DMS153 (cell line): Measurements from ENCODE around the gene MGAT5.
A peak's percentile ranks its signal among the peaks of the same experiment; 100 is the strongest.

ENCODE experiments used
- DNase-seq: peaks from one replicate; lab custom pipeline; 2025; lab: John Stamatoyannopoulos, UW

MGAT5 gene

DNA sequence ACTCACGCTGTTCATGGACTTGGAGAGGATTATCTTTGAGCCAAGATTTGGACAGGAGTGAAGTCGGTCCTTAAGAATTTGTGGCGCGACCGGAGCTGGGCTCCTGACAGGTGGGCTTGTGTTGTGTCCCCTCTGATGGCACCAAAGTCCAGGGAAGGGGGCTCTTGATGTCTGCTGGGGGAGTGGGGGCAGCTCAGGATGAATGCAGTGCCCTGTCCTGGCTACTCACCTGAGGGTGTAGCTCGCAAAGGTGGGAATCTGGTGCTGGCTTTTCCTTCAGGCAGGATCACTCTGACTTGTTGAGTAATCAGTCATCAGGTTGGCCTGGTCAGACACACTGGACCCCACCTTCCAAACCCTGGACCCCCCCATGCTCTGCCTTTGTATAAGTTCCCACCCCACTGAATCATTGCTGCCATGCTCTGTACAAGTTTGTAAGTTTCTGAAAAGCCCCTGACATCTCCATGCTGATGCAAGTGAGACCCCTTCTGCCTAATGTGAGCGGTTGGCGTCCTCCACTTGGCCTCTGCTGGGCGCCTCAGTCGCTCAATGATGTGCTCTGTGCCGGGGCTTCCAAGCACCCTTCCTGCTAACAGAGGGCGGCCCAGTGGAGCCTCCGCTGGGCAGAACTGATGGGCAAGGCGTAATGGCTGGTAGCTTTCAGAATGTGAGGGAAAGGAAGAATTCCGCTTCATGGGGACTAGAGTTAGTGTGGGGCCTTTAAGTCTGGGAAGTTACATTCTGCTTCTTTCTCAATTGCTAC is 196.1 kb downstream of the MGAT5 start:
- no peak for DNase-seq

DNA sequence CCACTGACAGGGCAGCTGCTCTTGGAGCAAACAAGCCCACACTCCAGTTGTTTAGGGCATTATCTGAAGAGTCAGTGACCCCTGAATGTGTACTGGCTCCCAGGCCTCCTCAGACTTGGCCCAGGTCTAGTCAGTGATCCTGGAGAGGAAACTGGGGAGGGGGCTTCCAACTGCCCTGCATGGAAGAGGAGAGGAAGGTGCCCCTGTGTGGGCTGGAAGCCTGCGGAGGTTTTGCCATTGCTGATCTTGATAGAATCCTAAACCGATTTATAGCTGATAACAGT is 197.4 kb downstream of the MGAT5 start:
- DNase-seq: no peak

DNA sequence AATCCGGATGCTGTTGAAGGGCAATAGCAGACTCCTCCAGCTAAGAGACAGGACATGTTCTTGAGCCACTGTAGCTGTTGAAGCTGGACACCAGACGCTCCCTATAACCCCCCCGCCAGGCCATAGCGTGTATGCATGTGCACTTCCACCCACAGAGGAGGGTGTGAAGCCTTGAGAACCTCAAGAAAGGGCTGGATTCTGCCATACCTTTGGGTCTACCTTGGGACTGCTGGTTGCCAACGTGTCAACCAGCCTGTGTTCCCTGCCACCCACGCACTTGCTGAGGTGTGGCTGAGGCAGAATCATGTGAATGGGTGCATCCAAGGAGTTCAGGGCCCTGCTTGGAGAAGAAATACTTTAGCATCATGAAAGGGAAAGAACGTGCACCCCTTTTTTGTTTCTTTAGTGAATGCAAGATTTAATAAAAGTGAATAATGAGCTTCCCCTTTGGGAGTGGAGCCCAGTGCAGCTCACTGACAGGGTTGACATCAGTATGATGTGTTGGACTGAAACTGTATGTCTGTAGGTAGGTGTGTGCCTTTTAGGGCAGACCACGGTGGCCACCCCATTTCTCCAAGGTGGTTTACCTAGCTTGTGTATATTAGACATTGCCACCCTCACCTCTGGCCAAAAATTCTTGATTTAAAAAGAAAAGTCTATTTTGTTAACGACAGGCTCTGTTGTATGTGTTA is 198.3 kb downstream of the MGAT5 start:
- no peak for DNase-seq

DNA sequence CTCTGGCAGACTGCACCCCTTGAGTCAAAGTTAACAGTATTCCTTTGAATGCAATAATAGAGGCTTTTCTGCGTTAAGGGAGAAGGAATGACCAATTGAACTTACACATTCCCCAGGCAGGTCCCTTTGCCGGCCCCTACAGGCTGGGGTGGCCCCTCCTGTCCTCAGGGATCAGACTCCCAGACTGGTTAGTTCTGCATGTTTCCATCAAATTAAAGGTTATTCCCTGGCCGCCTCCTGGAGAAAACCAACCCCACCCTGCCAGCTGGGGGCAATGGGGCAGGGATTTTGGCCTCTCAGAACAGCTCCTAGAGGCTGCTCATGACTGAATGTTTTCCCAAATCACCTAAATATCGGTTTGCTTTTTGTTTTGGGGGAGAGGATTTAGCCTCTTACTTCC is 199.6 kb downstream of the MGAT5 start:
- no peak for DNase-seq

DNA sequence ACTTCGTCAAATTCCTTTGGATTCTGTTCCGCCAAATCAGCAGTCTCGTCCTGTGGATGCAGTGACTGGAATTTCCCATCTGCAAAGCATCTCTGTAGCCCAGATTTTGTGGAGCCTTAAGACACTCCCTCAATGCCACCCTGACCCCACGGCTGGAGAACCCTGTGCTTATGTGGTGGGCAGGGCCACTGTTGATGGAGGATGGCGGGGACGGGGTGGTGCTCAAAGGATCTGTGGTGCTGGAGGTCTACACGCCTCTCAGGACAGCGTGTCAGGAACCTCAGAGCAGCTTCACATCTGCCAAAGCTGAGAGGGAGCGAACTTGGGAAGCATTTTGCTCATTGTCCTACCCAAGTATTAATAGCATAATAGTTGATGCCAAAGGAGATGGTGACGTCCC is 200.1 kb downstream of the MGAT5 start:
- no peak for DNase-seq

DNA sequence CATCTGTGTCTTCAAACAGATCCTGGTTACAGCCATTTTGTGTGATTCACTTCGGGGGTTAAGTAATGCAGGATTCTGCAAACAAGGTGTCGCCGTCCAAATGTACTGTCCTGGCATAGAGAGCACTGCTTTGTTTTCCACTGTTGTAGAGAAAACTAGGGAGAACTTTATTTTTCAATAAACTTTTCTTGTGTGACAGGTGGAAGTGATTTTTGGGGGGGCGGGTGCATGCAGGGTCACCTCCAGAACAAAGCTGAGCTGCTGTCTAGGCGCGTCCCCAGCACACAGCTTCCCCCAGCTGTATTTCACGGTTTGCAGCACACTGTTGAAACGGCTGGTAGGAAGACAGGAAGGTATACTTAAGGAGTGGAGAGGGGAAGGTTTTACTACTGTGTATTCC is 200.6 kb downstream of the MGAT5 start:
- no peak for DNase-seq

DNA sequence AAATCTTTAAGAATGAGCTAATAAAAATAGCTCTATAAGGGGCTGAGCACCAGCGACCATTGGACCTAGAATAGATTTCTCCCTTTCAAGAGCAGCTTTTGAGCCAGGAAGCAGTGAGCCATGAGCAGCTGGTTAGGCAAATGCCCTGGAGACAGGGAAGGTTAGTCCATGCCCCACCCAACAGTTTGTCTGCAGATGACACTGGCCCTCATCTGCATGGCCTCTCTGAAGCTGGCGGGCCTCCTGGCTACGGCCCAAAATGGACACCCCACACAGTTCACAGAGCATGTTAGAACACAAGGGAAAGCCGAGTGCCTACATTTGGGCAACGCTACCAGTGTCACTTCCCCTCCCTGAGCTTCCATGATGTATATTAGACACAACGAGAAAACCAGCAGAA is 201.1 kb downstream of the MGAT5 start:
- DNase-seq: no peak

DNA sequence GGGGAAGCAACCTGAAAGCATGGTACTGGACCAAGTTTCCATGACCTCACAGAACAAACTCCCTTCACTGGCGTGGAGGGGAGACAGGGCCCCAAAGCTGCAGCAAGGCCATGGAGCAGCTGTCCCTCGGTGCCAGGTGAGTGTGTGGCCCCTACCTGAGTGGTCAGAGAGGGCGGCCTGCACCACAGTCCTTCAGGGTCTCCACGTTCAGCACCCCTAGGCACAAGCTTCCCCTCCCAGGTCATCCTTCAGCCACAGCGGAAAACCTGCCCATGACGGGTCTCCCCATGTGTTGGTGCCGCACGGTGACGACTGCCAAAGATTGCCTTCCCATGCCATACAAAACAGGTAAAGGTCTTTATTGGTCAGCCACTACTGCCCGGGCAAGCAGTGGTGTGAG is 201.6 kb downstream of the MGAT5 start:
- DNase-seq: no peak

DNA sequence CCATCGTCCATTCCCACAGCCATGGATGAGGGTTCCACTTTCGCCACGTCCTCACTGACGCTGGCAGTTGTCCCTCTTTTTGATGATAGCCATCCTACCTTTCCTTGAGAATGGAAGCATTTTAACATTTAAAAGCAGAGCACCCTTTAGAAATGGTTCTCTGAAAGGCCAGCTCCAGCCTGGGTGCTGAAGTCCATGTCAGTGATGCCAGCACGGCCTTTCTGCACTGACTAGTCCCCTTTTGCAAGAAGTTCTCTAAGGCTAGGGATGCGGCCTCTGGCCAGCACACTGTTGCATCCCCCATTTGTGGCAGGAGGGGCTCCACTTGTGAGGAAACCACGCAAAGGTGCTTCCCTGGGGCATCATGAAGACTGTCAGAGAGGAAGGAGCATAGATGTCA is 203.5 kb downstream of the MGAT5 start:
- DNase-seq: no peak

DNA sequence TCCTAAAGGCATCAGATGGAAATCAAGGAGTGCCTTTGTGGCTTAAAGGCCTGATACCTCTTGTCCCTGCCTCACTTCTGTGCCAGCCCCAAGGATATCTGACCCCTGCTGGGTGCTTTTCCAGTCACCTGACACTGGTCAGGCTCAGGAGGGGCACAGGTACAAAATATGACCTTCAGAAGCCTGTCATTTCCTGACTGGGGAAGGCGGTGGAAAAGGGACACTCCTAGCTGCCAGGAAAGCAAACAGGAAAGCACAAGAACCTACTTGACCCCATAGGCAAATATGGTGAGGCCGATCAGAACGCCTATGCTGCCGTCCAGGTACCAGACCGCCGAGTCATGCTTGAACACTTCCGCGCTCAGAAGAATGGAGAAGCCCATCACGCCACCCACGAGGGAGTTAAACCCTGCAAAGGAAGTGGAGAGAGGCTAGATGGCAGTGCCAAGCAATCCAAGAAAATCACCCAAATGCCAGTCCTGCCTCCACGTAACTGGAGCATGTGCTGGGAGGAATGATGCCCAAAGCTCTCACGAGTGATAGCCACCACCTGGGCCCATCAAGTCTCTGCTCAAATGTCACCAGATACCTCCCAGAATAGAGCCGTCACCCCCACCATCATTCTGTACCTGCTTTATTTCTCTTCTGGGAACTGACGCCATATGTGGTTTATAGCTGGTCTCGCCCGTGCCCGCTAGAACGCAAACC is 204.0 kb downstream of the MGAT5 start:
- DNase-seq: peak; percentile 46

DNA sequence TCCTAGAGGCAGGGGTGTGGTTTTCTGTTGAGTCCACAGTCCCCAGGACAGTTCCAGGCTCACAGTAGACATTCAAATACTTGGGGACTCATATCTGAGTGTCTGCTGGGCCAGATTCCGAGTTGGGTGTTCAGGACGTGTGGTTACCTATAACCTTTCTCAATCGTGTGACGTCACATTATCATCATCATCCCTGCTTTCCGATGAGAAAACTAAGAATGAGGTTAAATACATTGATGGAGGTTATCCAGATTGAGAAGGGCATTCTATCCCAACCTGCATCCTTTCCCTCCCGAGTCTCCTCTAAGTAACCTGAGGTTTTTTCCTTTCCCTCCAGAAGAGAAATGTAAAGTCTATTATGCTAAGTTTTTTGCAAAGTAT is 204.6 kb downstream of the MGAT5 start:
- DNase-seq: no peak

DNA sequence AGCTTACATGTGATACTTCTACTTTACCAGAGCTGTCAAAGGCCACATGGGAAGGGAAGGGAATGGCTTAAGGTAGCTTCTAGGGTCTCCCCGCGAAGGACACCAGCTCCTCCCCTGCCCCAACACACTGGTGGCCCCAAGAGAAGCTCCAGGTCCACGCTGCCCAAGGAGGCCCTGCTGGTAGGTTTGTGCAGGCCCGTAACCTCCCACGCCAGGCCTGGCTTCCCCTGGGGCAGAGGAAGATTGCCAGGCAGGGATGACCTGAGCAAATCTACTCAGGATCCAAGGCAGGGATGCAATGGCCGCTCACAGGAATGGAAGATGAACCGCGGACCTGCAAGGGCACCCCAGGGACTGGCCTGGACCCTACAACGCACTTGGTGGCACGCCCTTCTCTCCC is 205.1 kb downstream of the MGAT5 start:
- DNase-seq: no peak

DNA sequence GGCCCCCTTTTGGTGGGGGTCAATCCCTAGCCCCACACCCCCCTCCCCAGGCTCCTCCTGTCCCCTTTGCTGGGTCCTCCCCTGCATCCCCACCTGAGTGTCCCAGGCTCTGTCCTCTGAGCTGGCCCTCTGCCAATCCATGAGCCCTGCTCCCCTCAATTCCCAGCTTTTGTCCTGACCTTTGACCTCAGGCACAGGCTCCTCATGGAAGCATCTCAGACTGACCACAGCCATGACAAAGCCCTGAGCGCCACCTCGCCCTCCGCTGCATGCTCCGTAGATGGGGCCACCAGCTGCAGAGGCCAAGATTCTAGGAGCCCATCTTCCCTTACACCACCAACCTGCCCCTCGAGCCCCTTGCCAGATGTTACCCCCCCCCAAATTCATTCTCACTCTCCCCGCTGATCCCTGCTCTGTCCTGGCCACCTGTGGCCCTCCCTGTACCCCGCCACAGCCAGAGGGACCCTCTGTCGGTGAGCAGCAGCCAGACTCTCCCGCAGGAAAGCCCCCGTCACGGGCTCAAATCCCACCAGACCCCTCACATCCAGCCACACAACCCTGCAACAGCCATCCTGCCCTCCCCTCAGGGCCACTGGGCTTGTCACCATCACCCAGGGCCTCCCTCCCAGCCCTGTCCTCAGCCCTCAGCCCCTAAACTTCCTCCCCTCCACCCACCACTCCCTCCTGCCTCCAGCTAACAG is 206.0 kb downstream of the MGAT5 start:
- DNase-seq: no peak

DNA sequence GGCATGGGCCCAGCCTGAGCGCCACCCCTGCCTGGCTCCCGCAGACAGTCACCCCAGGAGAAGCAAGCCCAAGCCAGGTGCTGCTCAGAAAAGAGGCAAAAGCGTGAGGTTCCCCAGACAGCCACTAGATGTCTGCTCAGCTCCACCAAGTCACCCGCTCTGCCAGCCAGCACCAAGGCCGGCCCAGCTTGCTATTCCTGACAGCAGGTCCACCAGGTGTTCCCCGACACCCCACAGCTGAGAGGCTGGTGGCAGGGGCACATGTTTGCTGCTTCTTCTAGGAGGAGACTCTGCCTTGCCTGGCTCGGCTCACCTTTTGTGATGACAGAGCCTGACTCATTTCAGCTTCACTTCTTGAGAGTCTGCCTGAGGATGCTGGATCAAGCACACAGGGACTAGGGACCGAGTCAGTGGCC is 206.7 kb downstream of the MGAT5 start:
- DNase-seq: peak; percentile 61

DNA sequence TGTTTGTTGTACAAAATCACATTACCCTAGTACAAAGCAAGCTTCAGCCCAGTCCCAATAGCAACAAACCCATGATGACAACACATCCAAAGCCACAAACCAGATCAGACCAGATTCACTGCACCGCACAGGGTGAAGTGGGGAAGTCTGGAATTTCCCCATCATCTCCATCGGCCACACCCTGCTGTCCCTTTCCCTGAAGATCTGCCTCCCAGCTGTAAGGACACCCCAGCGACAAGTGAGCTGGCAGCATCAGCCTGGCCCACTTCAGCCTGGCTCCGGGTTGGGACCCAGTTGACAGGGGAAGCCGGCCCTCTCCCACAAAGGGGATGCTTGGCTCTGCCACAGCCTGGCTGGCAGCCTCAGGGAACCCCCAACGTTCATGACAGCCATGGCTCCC is 207.6 kb downstream of the MGAT5 start:
- DNase-seq: peak; percentile 25

DNA sequence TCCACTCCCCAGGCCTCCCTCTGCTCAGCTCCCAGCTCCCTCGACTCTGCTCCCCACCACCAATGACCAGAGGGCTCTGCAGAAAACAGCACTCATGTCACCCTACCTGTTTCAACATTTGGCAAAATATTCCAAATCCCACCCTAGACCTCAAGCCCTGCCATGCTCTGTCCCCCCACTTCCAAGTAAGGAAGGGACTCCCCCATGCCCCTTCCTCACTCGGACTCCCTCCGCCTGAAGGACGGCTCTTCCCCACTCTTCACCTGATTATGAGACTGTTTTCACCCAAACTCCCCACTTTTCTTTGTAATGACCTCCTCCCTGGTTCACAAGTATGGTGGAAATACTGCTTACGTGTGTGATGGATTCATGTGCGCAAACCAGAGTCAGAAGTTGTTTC is 208.4 kb downstream of the MGAT5 start:
- DNase-seq: no peak

DNA sequence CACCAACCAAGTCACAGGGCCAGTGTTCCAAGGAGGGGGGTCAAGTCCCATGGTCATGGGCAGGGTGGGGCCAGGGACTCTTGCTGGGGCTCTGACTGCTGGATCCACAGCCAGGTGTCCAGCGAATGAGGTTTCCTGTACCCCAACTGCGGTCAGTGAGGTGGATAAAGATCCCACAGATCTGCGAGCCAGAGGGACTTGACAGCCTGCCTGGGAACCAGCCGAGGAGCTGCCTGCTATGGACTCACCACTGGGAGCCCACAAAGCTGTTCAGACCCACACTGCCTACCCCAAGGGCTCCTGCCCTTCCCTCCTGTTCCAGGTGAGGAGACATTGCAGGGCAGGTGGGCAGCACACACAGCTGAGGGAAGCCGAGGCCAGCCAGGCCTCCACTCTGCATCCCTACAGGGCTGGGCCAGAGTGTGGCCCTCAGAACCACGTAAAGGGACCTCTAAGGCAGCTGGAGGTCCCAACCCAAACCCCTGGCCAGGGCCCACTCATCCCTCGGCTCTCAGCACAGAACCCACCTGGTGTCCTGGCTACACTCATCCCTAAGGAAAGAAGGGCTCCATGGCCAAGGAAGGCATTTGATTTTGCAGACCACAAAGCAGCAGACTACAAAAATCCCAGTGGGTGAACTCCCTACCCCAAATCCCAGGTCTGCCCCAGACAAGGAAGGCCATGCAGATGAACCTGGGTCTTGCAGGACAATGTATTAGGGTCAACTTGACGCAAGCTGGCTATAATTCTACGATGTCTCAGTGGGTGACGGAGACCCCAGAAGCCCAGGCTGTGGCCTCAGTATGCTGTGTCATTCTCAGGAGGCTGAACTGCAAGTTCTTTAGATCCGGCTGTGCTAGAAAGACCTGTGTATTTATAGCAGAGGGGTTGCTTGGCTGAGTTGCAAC is 209.2 kb downstream of the MGAT5 start:
- no peak for DNase-seq

DNA sequence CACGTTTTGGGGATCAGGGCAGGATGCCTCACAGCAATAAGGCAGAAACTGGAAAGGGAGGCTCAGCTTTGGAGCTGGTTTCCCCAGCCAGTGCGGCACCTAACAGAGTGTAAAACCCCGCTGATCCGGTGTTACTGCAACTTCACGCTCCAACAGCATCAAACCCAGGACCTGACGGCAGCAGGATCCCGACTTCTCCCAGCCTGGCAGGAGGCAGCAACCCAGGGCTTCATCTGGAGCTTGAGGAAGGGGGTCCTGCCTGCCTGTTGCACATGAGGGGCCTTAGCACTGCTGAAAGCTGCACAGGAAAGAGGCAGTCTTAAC is 209.8 kb downstream of the MGAT5 start:
- DNase-seq: no peak

DNA sequence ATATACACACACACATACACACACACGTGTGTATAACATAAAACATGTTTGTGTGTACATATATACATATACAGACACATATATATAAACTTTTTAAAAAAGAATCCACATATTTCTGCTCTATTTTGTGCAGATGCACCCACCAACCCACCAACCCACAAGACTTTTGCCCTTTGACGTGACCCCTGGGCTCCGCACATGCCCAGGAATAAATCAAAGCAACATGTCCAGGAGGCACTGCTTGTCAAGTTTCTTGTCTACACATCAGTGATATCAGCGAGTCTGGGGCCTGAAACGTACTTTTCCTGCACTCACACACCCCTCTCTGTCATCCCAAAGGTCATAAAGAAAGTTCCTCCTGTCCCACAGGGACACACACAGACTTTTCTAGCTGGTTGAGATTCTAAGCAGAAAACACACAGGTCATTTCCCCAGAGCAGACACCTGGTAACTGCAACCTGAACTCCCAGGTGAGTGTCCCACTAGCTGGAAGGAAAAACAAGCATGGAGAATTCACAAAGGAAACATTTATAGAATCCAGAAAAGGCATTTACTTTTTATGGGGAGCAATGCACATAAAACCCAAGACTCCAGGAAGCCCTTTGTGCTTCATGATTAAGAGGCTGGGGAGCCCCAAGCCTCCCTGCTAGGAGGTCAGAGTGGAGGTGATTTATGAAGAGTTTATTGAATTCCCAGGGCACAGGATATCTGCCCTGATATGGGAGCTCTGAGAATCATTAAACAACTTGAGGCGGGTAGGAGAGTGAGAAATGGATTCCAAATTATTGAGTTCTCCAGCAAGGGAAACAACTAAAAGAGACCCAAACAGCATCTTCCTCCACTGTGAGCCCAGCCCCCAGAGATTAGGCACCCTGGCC is 211.6 kb downstream of the MGAT5 start:
- DNase-seq: no peak

DNA sequence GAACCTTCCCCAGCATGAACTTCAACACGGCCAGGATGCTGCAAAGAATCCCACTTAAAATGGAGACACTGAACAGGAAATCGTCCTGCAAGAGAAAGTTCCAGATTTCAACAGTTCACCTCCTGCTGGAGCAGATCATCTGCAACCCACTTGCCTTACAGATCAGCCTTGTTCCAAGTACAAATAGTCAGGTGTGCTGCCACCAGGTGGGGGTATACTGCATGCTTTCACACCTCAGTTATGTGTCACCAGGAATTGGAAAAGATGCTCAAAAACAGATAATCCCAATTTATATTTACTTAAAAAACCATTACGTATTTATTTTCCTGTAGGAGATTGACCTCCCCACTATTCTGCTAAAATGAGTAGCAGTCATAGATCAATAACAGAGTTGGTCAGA is 212.3 kb downstream of the MGAT5 start:
- no peak for DNase-seq

DNA sequence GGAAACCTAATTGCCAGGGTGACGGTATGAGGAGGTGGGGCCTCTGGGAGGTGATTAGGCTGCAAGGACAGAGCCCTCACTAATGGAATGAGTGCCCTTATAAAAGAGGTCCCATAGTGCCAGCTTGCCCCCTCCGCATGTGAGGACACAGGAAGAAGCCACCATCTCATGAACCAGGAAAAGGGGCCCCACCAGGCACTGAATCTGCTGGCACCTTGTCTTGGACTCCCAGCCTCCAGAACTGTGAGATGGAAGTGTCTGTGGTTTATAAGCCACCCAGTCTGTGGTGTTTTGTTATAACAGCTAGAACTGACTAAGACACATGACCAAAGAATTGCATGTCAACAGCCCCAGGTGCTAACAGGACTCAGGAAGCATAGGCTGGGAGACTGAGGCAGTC is 214.3 kb downstream of the MGAT5 start:
- no peak for DNase-seq
